Measurements from ENCODE around the gene ALDH1B1.

GRCh38 chr9:38428062-38428461 lies 35.6 kb downstream of the ALDH1B1 start:
- TF ChIP-seq, protein P1, sequence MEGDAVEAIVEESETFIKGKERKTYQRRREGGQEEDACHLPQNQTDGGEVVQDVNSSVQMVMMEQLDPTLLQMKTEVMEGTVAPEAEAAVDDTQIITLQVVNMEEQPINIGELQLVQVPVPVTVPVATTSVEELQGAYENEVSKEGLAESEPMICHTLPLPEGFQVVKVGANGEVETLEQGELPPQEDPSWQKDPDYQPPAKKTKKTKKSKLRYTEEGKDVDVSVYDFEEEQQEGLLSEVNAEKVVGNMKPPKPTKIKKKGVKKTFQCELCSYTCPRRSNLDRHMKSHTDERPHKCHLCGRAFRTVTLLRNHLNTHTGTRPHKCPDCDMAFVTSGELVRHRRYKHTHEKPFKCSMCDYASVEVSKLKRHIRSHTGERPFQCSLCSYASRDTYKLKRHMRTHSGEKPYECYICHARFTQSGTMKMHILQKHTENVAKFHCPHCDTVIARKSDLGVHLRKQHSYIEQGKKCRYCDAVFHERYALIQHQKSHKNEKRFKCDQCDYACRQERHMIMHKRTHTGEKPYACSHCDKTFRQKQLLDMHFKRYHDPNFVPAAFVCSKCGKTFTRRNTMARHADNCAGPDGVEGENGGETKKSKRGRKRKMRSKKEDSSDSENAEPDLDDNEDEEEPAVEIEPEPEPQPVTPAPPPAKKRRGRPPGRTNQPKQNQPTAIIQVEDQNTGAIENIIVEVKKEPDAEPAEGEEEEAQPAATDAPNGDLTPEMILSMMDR (IDR thresholded peaks at IDR 0.05) = no peak
- no peak for TF ChIP-seq POLR2A (IDR thresholded peaks at IDR 0.05)
